ENCODE results near the gene CLDN14.

CLDN14 gene, protein sequence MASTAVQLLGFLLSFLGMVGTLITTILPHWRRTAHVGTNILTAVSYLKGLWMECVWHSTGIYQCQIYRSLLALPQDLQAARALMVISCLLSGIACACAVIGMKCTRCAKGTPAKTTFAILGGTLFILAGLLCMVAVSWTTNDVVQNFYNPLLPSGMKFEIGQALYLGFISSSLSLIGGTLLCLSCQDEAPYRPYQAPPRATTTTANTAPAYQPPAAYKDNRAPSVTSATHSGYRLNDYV

DNA sequence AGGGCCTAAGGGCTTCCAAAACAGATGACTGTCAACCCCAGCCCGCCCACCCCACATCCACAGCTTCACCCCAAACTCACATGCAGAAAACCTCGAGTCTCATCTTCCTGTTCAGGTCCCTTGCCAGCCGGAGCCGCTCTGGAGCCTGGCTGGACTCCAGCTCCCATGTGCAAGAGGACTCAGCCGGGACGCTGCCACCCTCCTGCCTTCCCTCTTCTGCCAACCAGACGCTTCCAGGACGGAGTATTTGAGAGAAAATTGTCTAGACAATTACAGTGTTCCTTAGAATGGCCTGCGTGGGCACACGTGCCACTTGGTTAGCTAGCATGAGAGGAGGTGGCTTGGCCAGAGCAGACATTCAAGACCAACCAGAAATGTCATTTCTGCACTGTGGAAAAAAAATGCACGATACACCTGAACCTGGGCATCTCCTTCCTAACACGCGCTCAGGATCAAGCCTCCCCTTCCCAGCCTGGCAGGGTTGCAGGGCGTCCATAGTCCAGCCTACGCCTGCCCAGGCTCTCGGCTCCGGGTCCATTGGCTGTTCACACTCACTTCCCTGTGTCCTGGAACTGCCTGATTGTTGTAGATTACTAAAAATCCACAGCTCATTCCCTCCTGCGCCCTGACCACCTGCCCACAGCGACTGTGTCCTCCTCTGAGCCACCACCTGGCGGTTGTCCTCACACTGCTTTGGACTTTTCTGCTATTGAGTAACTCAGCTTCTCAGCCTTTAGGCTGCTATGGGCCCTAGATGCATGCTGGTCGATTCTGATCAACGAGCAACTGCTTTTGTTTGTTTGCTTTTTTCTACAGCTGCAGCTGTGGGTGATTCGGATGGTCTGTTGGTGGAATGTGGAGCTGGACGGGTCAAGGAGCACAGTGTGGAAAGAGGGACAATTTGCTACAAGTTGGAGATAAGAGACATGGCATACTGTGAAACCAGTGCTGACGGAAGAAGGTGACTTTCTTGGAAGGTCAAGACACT is at the start of gene CLDN14:
Gene CLDN14, minus strand, starts transcription at position 708 of the 988 bp plus-strand sequence. CDS start 18,427 bp downstream, outside the sequence.
- DNase-seq (ENCODE audit: low read depth) = no peak

DNA sequence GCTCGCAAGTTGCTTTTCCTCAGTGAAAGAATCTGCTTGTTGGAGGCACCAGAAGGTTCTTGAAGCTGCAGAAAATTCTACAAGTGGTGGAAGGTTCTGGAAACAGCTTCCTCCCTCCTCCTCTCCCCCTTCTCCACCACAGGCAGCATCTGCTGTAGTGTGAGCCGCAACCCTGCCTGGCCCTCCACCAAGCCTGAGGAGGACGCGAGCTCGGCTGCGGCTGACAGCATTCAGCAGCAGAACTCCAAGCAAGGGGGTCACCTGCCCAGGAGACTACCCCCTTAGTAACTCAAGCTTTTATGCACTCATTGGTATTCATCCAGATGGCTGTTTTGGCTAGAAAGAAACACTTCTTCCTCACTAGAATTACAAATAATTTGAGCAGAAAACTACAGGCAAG is 48.8 kb upstream of the CLDN14 start:
- DNase-seq (ENCODE audit: low read depth) = no peak

DNA sequence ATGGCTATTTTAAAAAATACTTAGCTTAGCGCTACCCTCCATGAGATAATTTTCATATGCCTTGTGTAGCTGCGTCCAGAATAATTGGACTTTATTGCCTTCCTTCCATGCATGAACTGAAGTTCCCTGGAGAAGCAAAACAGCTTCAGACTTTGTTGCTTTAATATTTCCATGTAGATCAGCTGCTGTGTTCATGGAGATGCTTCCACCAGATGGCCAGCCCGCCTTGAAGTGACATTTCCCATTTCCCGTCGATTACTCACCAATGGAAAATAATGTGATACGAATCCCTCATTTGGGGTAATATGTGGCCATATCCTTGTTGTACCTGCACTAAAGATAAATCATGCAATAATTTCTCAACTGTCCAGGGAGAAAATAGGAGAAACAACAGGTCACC is 47.4 kb upstream of the CLDN14 start:
- DNase-seq (ENCODE audit: low read depth) = no peak

DNA sequence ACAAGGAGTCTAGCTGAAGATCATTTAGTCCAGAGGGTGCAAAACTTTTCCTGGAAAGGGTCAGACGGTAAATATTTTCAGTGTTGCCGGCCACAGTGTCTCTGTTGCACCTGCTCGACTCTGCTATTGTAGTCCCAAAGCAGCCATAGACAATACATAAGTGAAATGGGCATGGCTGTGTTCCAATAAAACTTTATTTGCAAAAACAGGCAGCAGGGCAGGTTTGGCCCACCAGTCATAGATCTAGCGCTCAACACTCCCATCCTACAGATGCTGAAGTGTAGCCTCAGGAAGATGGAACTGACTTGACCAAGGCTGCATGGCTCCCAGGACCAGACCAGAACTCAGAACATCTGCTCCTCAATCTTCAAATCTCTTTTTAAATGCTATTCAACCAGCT is 46.2 kb upstream of the CLDN14 start:
- no peak for DNase-seq (ENCODE audit: low read depth)

DNA sequence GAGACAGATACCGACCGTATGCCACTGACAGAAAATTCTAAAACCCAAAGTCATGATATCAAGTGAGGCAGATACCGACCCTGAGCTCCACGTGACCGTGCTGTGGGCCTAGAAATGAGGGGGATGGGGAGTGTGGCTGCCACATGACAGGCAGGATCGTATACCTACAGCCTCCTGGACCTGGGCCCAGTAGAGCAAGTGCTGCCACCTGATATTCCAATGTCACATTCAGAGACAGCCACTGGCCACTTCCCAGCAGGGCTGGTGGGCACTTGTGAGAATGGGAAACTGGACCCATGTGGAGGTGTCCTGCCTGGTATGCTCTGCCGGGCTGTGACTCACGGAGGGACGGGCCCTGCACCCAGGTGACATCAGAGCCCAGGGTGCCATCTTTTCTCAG is 44.6 kb upstream of the CLDN14 start:
- no peak for DNase-seq (ENCODE audit: low read depth)

DNA sequence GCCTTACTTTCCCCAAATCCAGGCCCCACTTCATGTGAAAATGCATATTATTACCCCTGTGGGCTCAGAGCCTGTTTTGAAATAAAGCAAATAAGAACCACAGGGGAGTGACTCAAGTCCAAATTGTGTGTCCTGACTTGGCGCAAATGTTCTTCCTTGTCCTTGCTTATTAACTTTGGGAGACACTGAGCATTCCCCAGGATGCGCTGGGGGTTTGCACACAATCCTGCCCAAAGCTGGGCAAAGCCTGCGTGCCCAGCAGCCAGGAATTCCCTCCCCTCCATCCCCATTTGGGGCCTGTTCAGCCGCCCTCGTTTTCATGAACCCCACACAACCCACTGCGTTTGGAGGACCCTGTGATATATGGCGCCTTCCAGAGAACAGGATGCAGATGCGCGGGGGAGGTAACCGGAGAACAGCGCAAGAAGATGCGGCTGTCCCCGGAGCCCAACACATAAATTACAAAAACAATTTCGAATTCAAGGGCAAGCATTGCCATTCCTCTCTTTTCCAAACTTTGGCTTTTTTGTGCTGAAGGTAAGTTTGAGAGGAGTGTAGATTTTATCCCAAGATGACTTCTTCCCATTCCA is 42.4 kb upstream of the CLDN14 start:
- no peak for DNase-seq (ENCODE audit: low read depth)

DNA sequence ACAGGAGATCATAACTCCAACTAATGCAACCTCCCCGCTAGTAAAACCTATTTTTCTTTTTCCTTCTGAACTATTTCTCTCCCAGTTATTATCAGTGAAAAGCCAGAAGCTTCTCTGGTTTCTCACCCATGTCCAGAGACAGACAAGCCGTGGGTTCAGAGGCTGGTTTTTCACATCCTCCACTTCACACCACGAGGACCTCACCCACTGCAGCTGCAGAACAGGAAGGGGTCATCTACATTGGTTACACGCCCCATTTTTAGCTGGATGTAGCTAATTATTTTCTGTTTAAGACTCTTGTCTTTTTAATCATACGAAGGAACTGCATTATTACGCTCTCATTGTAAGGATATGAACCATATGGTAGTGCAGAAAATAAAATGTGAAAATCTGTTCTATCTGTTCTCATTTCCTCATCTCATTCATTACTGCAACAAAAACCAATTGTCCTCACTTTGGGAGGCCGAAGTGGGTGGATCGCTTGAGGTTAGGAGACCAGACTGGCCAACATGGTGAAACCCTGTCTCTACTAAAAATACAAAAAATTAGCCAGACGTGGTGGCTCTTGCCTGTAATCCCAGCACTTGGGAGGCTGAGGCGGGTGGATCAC is 39.1 kb upstream of the CLDN14 start:
- no peak for DNase-seq (ENCODE audit: low read depth)

DNA sequence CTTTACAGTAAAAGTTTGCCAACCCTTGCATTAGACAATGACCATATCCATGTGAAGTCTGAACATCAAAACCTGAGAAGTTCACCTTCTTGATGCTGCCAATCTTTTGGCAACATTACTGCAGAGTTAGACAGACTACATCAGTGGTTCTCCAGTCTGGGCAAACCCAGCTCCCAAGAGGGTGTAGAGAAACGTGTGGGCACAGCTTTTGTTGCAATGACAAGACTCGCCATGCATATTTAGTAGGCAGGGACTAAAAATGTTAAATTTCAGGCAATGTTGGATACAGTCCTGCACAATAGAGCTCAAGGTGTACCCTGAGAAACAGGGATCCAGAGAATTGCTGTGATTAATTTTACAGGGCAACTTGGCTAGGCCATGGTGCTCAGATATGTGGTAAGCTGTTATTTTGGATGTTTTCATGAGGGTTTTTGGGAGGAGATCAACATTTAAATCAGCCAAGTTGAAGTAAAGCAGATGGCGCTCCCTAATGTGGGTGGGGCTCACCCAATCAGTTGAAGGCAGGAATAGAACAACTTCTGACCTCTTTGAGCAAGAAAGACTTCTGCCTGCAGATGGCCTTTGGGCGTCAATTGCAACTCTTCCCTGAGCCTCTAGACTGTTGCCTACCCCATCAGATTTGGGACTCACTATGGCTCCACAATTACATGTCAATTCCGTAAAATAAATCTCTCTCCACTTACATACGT is 37.6 kb upstream of the CLDN14 start:
- no peak for DNase-seq (ENCODE audit: low read depth)

DNA sequence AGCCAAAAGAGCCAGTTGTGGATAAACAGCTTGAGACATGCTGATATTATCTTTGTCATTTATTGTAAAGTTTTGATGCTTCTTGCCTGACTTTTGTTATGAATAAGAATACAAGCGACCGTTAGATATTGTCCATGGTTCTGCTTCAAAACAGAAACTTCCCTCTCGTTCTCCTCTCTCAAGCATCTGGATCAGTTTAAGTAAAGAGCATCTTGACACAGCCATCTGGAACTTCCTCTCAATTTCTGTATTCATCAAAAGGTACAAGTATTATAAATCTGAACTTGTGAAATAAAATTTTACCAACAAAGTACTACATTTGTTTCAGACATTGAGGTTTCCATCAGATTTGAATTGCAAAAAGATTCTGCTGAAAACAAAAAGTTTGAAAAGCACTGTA is 36.4 kb upstream of the CLDN14 start:
- DNase-seq (ENCODE audit: low read depth) = no peak

DNA sequence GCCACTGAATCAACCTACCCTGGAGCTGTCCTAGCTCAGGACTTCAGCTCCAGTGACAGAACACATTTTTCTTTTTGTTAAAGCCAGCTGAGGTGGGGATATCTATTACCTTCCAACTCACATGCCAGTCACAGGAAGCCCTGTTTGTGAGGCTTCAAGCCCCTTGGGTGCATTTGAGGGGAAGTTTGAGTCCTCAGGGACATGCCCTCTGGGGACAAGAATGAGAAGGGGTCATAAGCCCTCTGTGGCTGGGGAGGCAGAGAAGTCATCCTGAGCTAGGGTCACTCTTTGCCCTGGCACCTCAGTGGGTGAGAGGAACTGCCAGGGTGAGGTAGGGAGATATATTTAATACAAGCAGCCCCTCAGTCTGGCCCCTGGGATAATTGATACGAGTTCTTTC is 33.5 kb upstream of the CLDN14 start:
- DNase-seq (ENCODE audit: low read depth) = no peak

DNA sequence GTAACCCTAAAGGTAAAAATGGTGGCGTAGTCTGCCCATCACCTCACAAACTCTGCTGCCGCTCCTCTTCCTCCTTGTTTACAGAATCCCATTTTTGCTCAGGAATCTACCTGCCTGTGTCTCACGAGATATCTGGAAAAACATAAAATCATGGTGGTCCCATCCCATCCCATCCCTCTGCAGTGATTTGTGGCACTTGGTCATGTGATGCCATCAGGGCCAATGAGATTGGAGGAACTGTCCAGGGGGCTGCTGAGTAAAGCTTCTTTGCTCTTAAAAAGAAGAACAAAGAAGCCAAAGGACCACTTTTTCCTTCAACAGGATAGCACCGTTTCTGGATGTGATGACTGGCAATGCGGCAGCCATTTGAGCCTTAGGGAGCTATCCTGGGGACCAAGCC is 33.0 kb upstream of the CLDN14 start:
- DNase-seq (ENCODE audit: low read depth) = no peak

DNA sequence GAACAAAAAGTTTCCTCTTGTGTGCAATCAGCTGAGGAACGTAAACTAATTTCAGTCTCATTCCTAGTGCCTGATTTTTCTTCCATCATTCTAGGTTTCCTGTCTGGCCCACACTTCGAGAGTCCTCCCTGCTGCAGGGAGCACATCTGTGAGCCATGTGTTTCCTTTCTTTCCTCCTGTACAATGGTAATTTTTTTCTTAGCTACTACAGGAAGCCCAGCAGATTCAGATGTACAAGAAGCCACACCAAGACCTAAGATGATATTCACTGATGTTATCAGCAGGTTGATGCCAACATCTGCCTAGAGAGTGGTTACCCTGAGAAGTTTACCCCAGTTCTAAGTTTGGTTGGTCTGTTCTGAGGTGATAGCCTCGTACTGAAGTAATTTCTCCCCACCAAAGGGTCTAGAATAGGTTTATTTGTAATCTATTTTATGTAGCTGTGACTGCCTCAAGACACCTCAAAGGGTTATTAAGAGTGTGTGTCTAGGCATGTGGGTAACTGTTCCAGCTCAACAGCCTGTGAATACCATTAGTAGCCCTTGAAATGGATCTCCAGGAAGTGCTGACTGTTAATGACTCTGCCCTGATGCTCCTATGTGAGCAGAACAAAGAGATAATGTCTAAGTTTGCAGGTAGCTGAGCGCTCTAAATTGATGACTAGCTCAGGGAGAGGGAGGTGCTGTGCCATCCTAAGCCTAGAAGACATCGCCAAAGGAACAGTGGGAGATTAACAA is 31.7 kb upstream of the CLDN14 start:
- no peak for DNase-seq (ENCODE audit: low read depth)

DNA sequence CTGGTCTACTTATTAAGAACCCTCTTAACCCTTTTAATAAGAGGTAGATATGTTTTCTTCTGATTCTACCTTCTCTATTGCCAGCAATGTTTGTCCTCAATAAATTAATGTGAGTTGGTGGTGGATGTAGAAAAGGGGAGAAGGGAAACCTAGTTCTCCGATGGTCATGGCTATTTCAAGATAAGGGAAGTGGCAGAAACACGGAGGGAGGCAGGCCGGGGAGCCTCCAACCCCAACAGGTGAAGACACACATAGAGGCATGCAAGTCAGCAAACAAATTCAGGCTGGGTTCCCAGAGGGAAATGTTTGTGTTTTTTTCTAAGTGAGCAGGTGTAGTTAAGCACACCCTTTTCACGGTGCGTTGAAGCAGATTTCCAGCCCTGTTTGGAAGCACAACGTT is 31.0 kb upstream of the CLDN14 start:
- DNase-seq (ENCODE audit: low read depth) = no peak

DNA sequence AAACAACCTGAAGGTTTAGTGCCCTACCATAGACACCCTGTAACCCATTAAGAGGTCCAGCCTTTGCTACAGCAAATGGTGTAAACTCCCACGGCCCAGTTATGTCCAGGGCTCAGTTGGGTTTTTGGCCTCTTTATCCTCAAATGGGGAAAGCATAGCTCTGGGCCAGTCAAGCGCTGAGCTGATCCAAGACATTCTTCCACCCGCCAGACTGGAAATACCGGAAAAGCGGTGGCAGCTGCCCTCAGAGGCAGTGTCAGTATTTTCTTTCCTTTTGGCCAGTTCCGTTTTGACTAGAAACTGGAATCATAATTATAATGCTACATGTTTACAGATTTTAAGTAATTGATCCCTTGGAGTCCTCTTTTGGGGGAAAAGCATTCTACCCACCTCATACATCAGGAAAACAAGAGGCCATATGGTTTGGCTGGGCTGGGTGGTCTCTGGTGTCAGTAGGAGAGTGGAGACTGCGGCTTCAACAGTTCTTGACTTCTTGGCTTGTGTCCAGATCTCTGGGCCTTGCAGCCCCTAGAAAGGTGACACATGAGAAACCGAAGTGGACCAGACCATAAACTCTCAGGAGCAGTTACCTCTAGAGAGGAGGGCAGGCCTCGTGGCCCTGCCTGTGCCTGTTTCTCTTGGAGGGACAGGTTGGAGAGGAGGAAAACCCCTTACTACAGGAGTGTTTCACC is 30.2 kb upstream of the CLDN14 start:
- no peak for DNase-seq (ENCODE audit: low read depth)

DNA sequence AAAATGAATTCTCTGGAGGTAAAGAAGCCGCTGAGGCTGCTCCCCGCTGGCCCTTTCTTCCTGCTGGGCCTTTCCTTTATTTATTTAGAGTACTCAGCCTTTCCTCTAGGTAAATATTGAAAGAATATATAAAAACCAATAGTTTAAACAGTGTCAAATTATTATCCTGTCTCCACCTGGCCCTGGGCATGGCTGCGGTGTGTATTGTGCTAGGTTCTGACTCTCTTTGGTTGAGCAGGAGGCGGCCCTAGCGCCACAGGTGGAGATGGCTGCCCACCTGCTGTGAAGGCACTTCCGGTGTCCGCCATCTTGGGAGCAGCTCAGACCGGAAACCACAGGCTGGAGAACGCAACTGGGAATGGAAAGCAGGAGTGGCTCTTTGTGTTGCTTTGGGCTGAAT is 29.0 kb upstream of the CLDN14 start:
- DNase-seq (ENCODE audit: low read depth) = no peak

DNA sequence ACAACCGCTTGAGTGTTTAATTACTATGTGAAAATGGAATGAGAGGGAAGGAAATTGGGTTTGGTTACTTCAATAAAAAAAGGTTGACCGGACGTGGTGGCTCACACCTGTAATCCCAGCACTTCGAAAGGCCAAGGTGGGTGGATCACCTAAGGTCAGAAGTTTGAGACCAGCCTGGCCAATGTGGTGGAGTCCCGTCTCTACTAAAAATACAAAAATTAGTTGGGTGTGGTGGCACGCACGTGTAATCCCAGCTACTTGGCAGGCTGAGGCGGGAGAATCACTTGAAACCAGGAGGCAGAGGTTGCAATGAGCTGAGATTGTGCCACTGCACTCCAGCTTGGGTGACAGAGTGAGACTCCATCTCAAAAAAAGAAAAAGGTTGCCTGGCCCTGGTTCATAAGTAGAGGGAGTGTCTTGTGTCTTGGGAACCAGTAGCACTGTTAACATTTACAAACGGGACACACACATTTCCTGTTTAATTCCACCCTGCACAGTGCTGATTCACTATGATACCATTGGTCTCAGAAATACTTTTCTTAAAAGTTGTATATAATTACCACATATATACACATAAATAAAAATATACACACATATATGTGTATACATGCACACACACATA is 27.6 kb upstream of the CLDN14 start:
- DNase-seq (ENCODE audit: low read depth) = no peak

DNA sequence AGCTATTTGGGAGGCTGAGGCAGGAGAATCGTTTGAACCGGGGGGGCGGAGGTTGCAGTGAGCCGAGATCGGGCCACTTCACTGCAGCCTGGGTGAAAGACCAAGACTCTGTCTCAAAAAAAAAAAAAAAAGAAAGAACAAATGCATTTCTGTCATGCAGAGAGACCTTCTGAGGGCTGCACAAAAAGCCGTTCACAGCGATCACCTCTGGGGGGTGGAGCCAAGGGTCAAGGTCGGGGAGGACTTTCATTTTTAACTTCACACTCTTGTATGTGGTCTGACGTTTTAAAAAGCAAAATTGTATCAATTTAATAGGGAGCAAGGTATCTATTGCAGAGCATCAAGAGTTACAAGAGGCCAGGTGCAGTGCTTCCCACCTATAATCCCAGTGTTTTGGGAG is 26.6 kb upstream of the CLDN14 start:
- no peak for DNase-seq (ENCODE audit: low read depth)

DNA sequence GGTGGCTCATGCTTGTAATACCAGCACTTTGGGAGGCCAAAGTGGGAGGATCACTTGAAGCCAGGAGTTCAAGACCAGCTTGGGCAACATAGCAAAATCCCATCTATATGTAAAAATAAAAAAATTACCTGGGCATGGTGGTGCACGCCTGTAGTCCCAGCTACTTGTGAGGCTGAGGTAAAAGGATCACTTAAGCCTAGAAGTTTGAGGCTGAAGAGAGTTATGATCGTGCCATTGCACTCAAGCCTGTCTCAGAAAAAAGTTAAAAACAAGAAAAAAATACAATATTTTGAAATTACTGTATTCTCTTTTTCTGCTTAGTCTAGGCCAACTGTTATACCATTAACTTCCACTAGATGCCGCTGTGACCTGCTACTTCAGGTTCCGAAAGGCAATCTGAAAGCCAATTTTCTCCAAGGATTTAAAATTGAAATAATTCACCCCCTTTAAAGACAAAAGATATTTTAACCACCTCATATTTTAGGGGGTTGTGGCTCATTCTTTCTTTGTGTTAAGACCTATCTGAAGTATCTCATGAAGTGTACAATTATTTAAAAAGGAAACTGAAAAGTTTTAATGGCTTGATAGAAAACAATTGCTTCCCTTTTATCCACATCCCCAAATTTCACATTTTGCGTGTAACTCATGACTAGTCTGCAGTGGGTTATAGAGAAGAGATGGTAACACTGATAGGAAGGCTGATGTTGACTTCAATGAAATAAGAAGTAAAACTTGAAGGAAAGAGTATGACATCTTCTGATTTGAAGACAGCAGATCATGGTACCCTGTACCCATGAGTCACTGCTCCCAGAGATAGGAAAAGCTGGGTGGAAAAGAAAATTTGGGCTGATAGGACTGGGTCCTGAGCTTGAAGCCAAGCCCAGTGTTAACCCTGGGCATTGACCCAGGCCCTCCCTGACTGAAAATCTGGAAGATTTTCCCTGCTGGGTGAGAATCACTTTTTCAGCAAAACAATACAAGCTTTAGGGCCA is 24.4 kb upstream of the CLDN14 start:
- DNase-seq (ENCODE audit: low read depth) = peak; percentile 25

DNA sequence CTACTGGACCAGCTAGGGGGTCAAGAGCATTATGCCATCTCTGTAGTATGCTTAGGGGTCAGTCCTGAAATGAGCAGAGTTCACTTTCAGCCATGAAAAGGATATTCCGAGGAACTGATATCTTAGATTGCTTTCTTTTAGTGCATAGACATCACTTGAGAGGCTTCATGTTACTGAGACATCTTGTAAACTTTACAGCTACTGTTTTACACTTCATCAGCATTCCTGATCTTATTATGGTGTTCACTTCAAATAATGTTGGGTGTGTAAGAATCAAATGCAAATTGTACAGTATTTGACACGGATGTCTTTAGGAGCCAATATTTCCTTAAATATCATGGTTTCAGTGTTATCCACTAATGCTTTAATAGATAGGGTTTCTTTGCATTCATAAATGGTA is 22.4 kb upstream of the CLDN14 start:
- no peak for DNase-seq (ENCODE audit: low read depth)
